GM21381 (cell line): Measurements from ENCODE around the gene VSX2.

Experiments
- ATAC-seq: cut with Tn5 transposase; IDR thresholded peaks from one replicate; pipeline ENCODE4 v1.9.1; 2021; ENCODE audit warnings: mild to moderate bottlenecking, moderate library complexity; ENCODE audit not compliant: unreplicated experiment

The VSX2 gene

GRCh38 chr14:74238974-74239847 is at the start of gene VSX2:
VSX2 (plus strand) TSS chr14:74239449; CDS start chr14:74239562, 113 bp downstream.
- no peak for ATAC-seq

DNA sequence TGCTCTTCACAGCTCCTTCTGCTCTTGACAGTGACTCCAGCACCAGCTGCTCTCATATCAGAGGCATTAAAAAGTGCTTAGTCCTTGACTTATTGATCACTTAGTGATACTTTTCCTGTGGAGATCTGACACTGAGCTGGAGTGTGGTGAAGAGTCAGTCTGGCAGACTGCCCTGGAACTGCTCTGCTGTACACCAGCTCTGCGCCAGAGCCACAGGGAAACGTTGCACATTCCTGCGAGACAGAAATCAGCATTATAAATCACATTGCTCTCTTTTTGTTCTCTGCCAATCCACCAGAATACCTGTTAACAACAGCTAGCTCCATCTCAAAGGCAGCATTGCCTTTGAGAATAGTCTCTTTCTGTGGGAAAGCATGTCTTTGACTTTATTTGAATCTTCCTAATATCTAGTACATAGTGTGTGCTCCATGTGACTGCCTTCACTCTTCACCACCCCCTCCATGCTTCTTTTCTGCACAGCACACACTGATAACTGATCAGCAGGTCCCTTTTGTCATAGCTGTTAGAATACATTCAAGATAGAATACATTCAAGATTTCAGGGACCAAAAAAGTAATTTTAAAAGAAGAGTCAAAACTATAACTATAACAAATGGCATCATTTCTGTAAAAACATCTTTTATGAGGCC is 48.2 kb upstream of the VSX2 start:
- no peak for ATAC-seq

DNA sequence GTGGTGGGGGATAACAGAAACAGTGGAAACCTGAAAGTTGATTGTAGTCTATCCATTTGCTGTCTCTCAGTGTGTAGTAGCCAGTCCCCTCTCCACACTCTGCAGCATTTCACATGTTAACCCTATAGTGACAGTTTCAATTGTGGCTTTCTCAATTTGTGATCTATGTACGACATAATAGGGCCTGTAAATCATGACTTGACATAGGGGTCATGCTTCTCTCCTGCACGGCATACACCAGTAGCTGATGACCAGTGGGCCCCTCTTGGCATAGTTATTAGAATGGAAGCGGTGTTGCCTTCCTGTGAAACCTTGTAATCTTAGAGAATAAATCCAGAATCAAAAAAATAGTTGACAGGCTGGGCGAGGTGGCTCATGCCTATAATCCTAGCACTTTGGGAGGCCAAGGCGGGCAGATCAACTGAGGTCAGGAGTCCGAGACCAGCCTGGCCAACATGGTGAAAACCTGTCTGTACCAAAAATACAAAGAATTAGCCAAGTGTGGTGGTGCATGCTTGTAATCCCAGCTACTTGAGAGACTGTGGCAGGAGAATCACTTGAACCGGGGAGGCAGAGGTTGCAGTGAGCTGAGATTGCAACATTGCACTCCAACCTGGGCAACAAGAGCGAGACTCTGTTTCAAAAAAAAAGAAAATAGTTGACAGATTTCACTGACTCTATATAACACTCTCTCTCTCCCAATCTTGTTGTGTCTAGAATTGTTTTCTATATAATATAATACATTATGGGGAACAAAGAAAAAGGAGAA is 44.6 kb upstream of the VSX2 start:
- no peak for ATAC-seq

DNA sequence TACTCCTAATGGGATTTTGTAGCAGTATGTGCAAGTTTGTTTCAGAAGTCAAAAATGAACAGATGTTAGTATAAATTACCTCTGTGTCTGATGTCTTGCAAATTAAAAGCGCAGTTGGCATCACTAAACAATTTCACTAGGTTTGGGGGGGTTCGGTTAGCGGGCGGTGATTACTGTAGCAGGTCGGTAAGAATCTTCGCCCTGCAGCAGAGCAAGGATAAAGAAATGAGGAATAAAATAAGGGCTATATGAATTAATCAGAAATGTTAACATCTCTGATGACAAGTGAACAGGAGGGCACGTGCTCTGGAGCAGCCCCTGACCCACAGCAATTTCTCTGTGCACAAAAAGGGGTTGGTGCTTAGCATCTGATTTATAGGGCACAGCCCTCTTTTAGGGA is 43.6 kb upstream of the VSX2 start:
- no peak for ATAC-seq

- no peak for ATAC-seq
These were observed 40.6 kb upstream of the VSX2 start for GRCh38 chr14:74198441-74199234.

DNA sequence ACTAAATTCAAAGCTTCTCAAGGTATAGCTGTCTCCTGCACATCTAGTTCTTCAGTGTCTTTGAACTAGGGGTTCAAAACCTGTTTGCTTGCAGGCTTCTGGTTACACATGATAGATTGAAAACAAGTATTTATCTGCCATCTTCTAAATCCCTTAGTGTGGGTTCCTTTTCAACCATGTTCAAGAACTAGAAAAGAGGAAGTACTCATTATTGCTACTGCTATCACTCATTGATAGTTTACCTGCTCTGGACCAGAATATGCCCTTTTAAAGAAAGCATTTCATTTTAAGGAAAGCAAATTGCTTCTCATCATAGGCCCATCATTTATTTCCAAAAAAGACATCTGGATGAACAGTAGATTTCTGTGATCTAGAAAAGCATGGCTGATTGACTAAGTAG is 37.1 kb upstream of the VSX2 start:
- no peak for ATAC-seq

- ATAC-seq: no peak
These were observed 35.6 kb upstream of the VSX2 start for GRCh38 chr14:74203639-74204038.

GRCh38 chr14:74204491-74204890 is 34.8 kb upstream of the VSX2 start:
- no peak for ATAC-seq

DNA sequence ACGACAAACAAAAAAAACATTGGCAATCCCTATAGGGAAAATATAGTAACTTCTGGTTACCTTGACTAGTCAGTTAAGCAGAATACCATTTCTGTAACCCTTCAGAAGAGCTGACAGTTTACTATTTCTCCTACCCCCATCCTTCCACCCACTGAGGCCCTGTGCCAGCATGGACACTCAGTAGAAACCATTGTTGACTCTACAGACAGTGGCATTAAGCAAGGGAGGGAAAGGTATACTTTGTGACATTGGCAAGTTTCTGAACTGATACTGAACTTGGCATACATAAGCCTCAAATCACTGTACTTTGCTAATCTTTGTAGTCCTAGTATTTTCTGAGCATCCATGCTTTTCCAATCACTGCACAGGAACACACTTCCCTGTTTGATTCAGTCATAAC is 33.4 kb upstream of the VSX2 start:
- no peak for ATAC-seq

GRCh38 chr14:74207943-74208342 is 31.3 kb upstream of the VSX2 start:
- no peak for ATAC-seq

- no peak for ATAC-seq
These were observed 30.6 kb upstream of the VSX2 start for GRCh38 chr14:74208642-74209041.

DNA sequence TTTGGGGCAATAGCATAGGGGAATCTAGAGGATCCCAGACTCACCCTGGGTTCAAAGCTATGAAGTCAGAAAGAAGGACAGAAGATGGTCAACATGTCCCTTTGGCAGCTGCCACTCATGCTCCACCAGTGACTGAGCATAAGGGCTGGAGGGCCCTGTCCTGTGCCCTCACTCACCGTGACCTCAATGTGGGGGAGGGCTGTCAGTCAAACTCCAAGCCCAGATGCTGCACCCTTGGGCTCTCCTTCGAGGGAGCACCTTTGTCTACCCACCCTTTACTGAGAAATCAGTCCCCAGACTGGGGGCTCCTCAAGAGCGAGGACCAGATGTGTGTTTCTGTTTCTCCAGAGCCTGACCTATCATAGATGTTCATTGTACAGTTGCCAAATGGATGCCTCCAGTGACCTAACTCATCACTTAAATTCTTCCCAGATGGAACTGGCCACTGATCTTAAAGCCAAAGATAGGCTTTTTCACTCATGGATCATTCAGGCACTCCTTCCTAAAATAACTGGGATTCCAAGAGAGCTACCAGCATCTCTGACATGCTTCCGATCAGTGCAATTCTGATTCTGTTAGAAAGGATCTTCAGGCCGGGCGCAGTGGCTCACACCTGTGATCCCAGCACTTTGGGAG is 27.2 kb upstream of the VSX2 start:
- no peak for ATAC-seq

- ATAC-seq: no peak
These were observed 25.1 kb upstream of the VSX2 start for GRCh38 chr14:74213907-74214803.

DNA sequence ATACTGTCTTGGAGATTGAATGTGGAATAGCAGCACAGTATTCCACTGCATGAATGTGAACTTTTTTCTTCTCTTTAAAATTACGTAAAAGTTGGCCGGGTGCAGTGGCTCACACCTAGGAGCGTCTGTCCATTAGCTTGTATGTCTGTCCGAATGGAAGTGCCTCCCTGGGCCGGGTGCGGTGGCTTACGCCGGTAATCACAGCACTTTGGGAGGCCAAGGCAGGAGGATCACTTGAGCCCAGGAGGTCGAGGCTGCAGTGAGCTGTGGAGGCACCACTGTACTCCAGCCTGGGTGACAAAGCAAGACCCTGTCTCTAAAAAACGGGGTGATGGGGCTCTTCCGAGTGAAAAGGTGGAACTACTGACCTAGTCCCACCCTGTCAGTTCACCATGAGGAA is 22.6 kb upstream of the VSX2 start:
- no peak for ATAC-seq

GRCh38 chr14:74217672-74218448 is 21.4 kb upstream of the VSX2 start:
- ATAC-seq: no peak

DNA sequence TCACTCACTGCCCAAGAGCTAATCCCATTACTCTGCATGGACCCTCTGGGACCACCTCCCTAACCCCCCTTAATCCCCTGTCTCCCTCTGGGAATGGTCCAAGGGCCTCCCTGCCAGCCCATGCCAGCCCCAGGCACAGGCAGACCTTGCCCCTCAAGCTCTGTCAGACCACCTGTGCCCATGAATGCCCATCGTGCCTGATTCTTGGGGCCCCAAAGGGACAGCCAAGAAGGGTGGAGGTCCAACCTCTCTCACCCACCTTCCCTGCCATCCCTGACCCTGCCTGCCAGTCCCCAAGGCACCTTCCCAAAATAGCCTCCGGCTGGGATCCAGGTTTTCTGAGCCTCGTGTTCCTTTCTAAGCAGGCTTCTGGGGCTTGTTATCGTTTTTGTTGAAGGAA is 20.8 kb upstream of the VSX2 start:
- no peak for ATAC-seq

DNA sequence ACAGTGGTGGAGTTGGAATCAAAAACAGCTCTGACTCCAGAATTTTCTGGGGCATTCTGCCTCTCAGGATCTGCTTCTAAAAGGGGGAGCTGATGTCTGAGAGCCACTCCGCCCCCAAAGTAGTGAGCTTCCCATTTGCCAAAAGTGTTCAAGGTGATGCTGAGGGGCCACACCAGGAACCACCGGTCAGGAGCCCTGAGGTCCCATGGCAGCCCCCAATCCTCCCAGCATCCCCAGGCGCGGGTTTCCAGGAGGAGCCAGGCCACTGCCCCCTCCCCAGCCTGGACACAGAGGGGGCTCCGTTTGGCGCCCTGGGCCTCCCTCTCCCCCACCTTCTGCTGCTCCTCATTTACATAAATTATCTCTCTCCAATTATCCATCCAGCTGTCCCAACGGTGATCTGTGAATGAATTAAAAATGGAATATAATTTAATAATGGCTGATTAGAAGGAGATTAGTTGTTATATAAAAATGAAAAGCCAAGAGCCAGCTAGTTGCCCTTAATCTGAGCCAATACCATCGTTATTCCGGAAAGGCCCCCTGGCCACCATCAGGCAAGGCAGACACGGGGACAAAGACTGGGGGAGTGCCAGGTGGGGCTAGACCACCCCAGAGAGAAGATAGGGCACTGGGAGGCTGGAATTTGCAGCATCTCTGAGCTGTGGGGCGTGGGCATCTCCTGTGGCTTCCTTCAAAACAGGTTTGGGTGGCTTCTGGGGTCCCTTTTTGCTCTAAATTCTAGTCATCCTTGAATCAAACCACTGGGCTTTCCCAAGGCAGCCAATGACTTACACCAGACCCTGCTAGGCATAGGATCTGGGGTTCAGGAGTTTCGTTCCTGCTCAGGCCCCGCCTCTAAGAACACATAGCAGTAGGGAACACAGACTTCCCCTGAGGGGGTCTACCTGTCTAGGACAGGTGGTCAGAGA is 19.7 kb upstream of the VSX2 start:
- ATAC-seq: no peak

DNA sequence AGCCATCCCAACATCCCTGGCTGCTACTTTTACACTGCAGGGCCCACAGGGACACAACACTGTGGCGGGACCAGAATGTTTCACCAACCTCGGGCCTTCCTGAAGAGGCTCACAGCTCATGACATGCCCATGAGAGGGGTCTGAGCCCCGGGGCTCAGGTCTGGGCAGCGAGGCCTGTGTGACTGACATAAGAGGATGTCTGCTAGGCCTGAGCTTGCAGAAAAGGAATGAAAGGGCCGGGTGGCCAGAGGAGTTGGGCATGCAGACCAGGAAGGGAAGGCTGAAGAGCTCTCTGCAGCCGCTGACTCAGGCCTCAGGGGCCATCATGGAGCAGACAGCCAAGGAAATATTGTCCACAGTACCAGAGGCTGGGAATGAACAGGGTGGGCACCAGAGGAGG is 18.3 kb upstream of the VSX2 start:
- no peak for ATAC-seq
